H1 (cell line): ENCODE results near the gene PPP6R1. TPM values are rescaled to one million over a fixed set of nuclear protein-coding genes. Genes with fewer than 3 reads are reported as not detected.
A peak's percentile ranks its signal among the peaks of the same experiment; 100 is the strongest.
"Not testable (repeated sequence)": the region's sequence is repeated elsewhere in the genome, so short reads cannot be mapped to it uniquely, and the experiment has no call there.

Experiments used
- CTCF ChIA-PET: fragments of 300-600 bp; sonication (Branson Sonifier 250); formaldehyde crosslinking; loops from one replicate; lab custom pipeline; 2021; ENCODE audit not compliant: partially characterized antibody; lab: Charles Lee
- POLR2A ChIA-PET: fragments of 300-600 bp; sonication (Branson Sonifier 250); formaldehyde crosslinking; loops from one replicate; lab custom pipeline; 2021; ENCODE audit warnings: inconsistent platforms; ENCODE audit not compliant: partially characterized antibody; lab: Charles Lee
- DNase-seq, 2 experiments: peaks; one replicate each; pipeline versions ENCODE4 v3.0.0 to v3.0.0-alpha.2; 2010 to 2022; ENCODE audit warnings: low spot score in 2 of 2, low read depth in 1 of 2, mixed read lengths in 1 of 2
- FAIRE-seq: peaks from 2 replicates; lab custom pipeline; 2011; peaks lifted over from hg19 to GRCh38; lab: Jason Lieb, UNC
- H2AFZ ChIP-seq: 2 replicates; pipeline ENCODE4 v1.8.1; 2012; ENCODE audit warnings: low read length, inconsistent platforms
- H2AK5ac ChIP-seq: 2 replicates; pipeline ENCODE4 v1.6.1; 2013; ENCODE audit warnings: low read depth, low read length
- H2BK120ac ChIP-seq: replicated peaks from 2 replicates; pipeline ENCODE3; 2013; ENCODE audit warnings: low read depth, low read length, inconsistent platforms
- H2BK12ac ChIP-seq: 2 replicates; pipeline ENCODE4 v1.6.1; 2013; ENCODE audit warnings: low read depth, low read length
- H2BK15ac ChIP-seq: 2 replicates; pipeline ENCODE4 v1.6.1; 2013; ENCODE audit warnings: low read length
- H2BK20ac ChIP-seq: 2 replicates; pipeline ENCODE4 v1.6.1; 2013; ENCODE audit warnings: low read length
- H2BK5ac ChIP-seq: 2 replicates; pipeline ENCODE4 v1.6.1; 2013; ENCODE audit warnings: low read depth, low read length
- H3K14ac ChIP-seq: 2 replicates; pipeline ENCODE4 v1.6.1; 2013; ENCODE audit warnings: inconsistent platforms; ENCODE audit not compliant: insufficient read length
- H3K18ac ChIP-seq: 2 replicates; pipeline ENCODE4 v1.6.1; 2013; ENCODE audit warnings: low read length; ENCODE audit errors: extremely low read depth
- H3K23ac ChIP-seq: 2 replicates; pipeline ENCODE4 v1.6.1; 2013; ENCODE audit warnings: inconsistent platforms; ENCODE audit not compliant: insufficient read length
- H3K23me2 ChIP-seq: 2 replicates; pipeline ENCODE4 v1.6.1; 2013; ENCODE audit warnings: low read depth, low read length
- H3K27ac ChIP-seq: 2 replicates; pipeline ENCODE4 v1.6.1; 2011; ENCODE audit warnings: low read depth, low read length, inconsistent platforms
- H3K27me3 ChIP-seq, 4 experiments: replicated peaks in 1 of 4; 1 replicate in 1 of 4; 2 replicates in 3 of 4; pipeline versions ENCODE4 v1.6.1 to v1.8.1; 2011 to 2013; ENCODE audit warnings: low read length in 3 of 4, mild to moderate bottlenecking in 3 of 4, inconsistent platforms in 2 of 4, mixed read lengths in 2 of 4, moderate library complexity in 1 of 4; ENCODE audit not compliant: control insufficient read depth in 3 of 4, insufficient read depth in 3 of 4; ENCODE audit errors: extremely low read depth in 1 of 4
- H3K36me3 ChIP-seq, 4 experiments: 2 replicates each; pipeline versions ENCODE4 v1.6.1 to v1.8.1; 2011 to 2013; ENCODE audit warnings: mild to moderate bottlenecking in 4 of 4, low read length in 3 of 4, moderate library complexity in 2 of 4, control low read depth in 1 of 4, inconsistent platforms in 1 of 4; ENCODE audit not compliant: insufficient read depth in 4 of 4, control insufficient read depth in 2 of 4
- H3K4ac ChIP-seq: replicated peaks from 2 replicates; pipeline ENCODE3; 2013; ENCODE audit warnings: low read length, low read depth, mixed read lengths, inconsistent platforms; ENCODE audit not compliant: insufficient read length
- H3K4me1 ChIP-seq, 4 experiments: replicated peaks in 1 of 4; 1 replicate in 1 of 4; 2 replicates in 3 of 4; pipeline versions ENCODE4 v1.6.1 to v1.8.1; 2011 to 2013; ENCODE audit warnings: low read length in 3 of 4, inconsistent platforms in 2 of 4, mixed read lengths in 1 of 4; ENCODE audit not compliant: insufficient read depth in 4 of 4, control insufficient read depth in 3 of 4
- H3K4me2 ChIP-seq, 2 experiments: 2 replicates each; pipeline versions ENCODE4 v1.6.1 to v1.8.1; 2011 to 2013; ENCODE audit warnings: low read depth in 2 of 2, low read length in 2 of 2, control low read depth in 1 of 2, inconsistent platforms in 1 of 2, mild to moderate bottlenecking in 1 of 2; ENCODE audit not compliant: insufficient read depth in 1 of 2
- H3K4me3 ChIP-seq, 4 experiments: fragments of 200-600, 300-600 bp in 1 of 4; sonication (generic), shearing (Covaris generic), sonication (Bioruptor Twin) in 1 of 4; 2 replicates each; pipeline versions ENCODE4 v1.5.1 to v1.8.1; 2011 to 2016; ENCODE audit warnings: low read length in 4 of 4, low read depth in 3 of 4, control low read depth in 2 of 4, inconsistent platforms in 2 of 4, mild to moderate bottlenecking in 2 of 4, mixed read lengths in 1 of 4, moderate library complexity in 1 of 4; ENCODE audit not compliant: insufficient read depth in 2 of 4; ENCODE audit errors: extremely low read depth in 1 of 4
- H3K56ac ChIP-seq: replicated peaks from 2 replicates; pipeline ENCODE3; 2013; ENCODE audit warnings: low read depth, mild to moderate bottlenecking, mixed read lengths, low read length, inconsistent platforms; ENCODE audit not compliant: insufficient read length
- H3K79me1 ChIP-seq: 2 replicates; pipeline ENCODE4 v1.6.1; 2013; ENCODE audit warnings: low read depth, low read length, control low read depth
- H3K79me2 ChIP-seq, 2 experiments: 2 replicates each; pipeline versions ENCODE4 v1.6.1 to v1.8.1; 2012 to 2013; ENCODE audit warnings: low read length in 2 of 2, mild to moderate bottlenecking in 2 of 2, inconsistent platforms in 1 of 2; ENCODE audit not compliant: insufficient read depth in 2 of 2, control insufficient read depth in 1 of 2
- H3K9ac ChIP-seq, 4 experiments: replicated peaks in 1 of 4; 1 replicate in 1 of 4; 2 replicates in 3 of 4; pipeline versions ENCODE4 v1.6.1 to v1.8.1; 2011 to 2013; ENCODE audit warnings: low read depth in 3 of 4, low read length in 3 of 4, control low read depth in 2 of 4, mild to moderate bottlenecking in 2 of 4, moderate library complexity in 2 of 4, inconsistent platforms in 1 of 4; ENCODE audit errors: extremely low read depth in 1 of 4
- H3K9me3 ChIP-seq, 2 experiments: 2 replicates each; pipeline versions ENCODE4 v1.6.1 to v1.8.1; 2012 to 2013; ENCODE audit warnings: mild to moderate bottlenecking in 2 of 2, moderate library complexity in 2 of 2, control low read depth in 1 of 2, inconsistent platforms in 1 of 2, low read depth in 1 of 2, low read length in 1 of 2, mixed read lengths in 1 of 2; ENCODE audit not compliant: insufficient read depth in 2 of 2
- H4K20me1 ChIP-seq, 2 experiments: replicated peaks in 1 of 2; 2 replicates each; pipeline versions ENCODE3 to v1.8.1; 2011 to 2013; ENCODE audit warnings: inconsistent platforms in 2 of 2, low read length in 2 of 2, mild to moderate bottlenecking in 1 of 2; ENCODE audit not compliant: insufficient read depth in 2 of 2, control insufficient read depth in 1 of 2
- H4K5ac ChIP-seq: 2 replicates; pipeline ENCODE4 v1.6.1; 2013; ENCODE audit warnings: low read length, low read depth, mixed read lengths, inconsistent platforms; ENCODE audit not compliant: insufficient read length
- H4K8ac ChIP-seq: 2 replicates; pipeline ENCODE4 v1.8.0; 2013; ENCODE audit warnings: mild to moderate bottlenecking, moderate library complexity, low read length, inconsistent platforms; ENCODE audit not compliant: insufficient read depth; ENCODE audit errors: extremely low read depth
- H4K91ac ChIP-seq: replicated peaks from 2 replicates; pipeline ENCODE3; 2013; ENCODE audit warnings: low read length, mixed read lengths, inconsistent platforms; ENCODE audit not compliant: insufficient read length
- WGBS, 2 experiments: shearing (Covaris generic) in 1 of 2; methylation state at CpG; one replicate each; pipeline versions ENCODE4 v1.1.6 to v1.1.7; 2013 to 2015; ENCODE audit warnings: low lambda C conversion rate in 2 of 2, mixed read lengths in 2 of 2, inconsistent platforms in 1 of 2, low coverage in 1 of 2, missing lambda C conversion rate in 1 of 2; ENCODE audit not compliant: insufficient replicate concordance in 2 of 2, insufficient coverage in 1 of 2, insufficient read length in 1 of 2; ENCODE audit errors: extremely low coverage in 1 of 2, missing lambda C conversion rate in 1 of 2; 5-methylcytosine and 5-hydroxymethylcytosine counted together
- polyA plus RNA-seq, 7 experiments: library from polyadenylated mRNA; depleted of rRNA in 3 of 7; stranded (reverse) in 5 of 7; unstranded in 2 of 7; fragments of >200 nt in 5 of 7; fragments of 200-250 nt in 2 of 7; gene quantifications; 1 replicate in 5 of 7; 2 replicates in 1 of 7; 4 replicates in 1 of 7; pipeline versions ENCODE4 v1.2.1 to v1.2.3, GENCODE V29; 2011 to 2013; ENCODE audit warnings: missing spikeins in 2 of 7, mixed read lengths in 2 of 7
- total RNA-seq: library from RNA; stranded (reverse); fragmentation: NEBNext Ultra II Directional; extraction: Animal tissue kit (Norgen Biotek cat#: 25700); gene quantifications from 2 replicates; pipeline ENCODE4 v1.2.1, GENCODE V29; 2021

The PPP6R1 gene
- total and polyA plus RNA-seq, 2 of the 8 experiments (the other 6 are each of a cell fraction or from before 2014, with no cell fraction given): 36.4 to 74.4 TPM

- H2AFZ ChIP-seq, H3K23me2 ChIP-seq, H3K56ac ChIP-seq, H2AK5ac ChIP-seq, CTCF ChIA-PET, H3K36me3 ChIP-seq, H4K5ac ChIP-seq, DNase-seq, H3K4me3 ChIP-seq, H2BK12ac ChIP-seq, H3K9me3 ChIP-seq, H2BK5ac ChIP-seq, H3K18ac ChIP-seq, H3K27ac ChIP-seq, H3K9ac ChIP-seq, H3K4me2 ChIP-seq, H3K79me1 ChIP-seq, H3K79me2 ChIP-seq, H2BK20ac ChIP-seq, H3K14ac ChIP-seq, H3K27me3 ChIP-seq, H3K4me1 ChIP-seq, H2BK120ac ChIP-seq, H2BK15ac ChIP-seq, H3K23ac ChIP-seq, H4K91ac ChIP-seq, H3K4ac ChIP-seq, FAIRE-seq: not testable (repeated sequence)
- 0 out of 2 replicates have a peak overlapping the region, but pooled peaks have one; percentile 35 for H4K8ac ChIP-seq
- H4K20me1 ChIP-seq: peaks cover 3 to 13% of the 10 kb centered on the region in 2 experiments
- POLR2A ChIA-PET: interaction anchor here (1.3 kb wide), 1 partner anchor 35 kb away, joined by 3 read pairs; no protein-coding TSS in a partner anchor
- WGBS, 2 experiments: 94% methylated on average over 9 of the region's 11 CpGs; no CpG with 5 or more reads in 1 of the 2 experiments
Observed at GRCh38 chr19:55224679-55225414, 34.0 kb downstream of the PPP6R1 start.
